KOPT-K1 (cell line): Measurements from ENCODE around the gene FAM229B.

Experiments used
- H3K27ac ChIP-seq: fragments of 200-600 bp; sonication (generic); 2 replicates; pipeline ENCODE4 v1.5.1; 2016; ENCODE audit warnings: antibody characterized with exemption, mild to moderate bottlenecking, low read depth, low read length; ENCODE audit not compliant: poor library complexity, severe bottlenecking
- H3K36me3 ChIP-seq: fragments of 200-600 bp; sonication (generic); 2 replicates; pipeline ENCODE4 v1.5.1; 2017; ENCODE audit warnings: antibody characterized with exemption, mild to moderate bottlenecking, low read length, moderate library complexity; ENCODE audit not compliant: insufficient read depth
- H3K9me3 ChIP-seq: fragments of 200-600 bp; sonication (generic); 2 replicates; pipeline ENCODE4 v1.5.1; 2017; ENCODE audit warnings: antibody characterized with exemption, low read length, mild to moderate bottlenecking; ENCODE audit not compliant: insufficient read depth, poor library complexity, severe bottlenecking

Gene FAM229B

DNA sequence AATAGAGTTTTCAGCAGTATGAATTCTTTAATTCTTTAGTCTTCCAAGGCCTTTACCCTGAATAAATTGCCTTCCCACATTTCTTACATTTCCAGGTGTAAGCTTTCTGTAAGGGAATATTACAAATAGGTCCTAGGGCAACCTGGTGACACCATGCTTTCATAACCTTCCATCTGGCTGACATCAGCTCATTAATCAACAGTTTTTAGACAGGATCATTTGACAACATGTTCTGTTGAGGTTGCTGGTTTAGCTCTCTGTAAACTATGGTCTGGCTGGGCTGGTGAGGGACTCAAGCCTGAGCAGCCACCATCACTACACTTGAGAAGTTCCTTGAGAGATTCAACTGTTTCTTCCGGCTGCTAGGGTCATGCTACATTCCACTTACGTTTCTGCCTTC is 19.2 kb downstream of the FAM229B start:
- H3K9me3 ChIP-seq, result peaks cover 5% of the 10 kb centered on the region
- no peak overlapping the region for H3K27ac ChIP-seq
- H3K36me3 ChIP-seq, result no peaks in the 10 kb centered on the region

DNA sequence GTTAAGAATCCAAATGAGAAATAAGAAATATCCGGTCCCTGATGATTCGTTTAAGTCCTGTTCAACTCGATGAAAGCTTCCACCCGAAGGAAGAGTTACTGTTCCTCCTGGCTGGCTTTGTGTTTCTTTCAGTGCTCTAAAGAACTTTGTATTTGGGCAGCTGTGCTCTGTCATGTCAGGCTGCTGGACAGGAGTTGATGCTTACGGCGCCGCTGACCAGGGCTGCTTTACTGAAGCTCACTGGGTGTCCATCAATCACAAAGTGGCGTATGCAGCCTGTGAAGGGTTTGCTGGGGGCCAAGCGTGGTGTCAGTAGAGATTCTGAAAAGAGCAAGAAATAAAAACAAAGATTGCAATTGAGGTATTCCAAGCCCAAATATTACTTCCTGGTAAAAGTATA is 21.9 kb downstream of the FAM229B start:
- H3K9me3 ChIP-seq, result peaks cover 5% of the 10 kb centered on the region
- H3K27ac ChIP-seq, result no peak overlapping the region
- no peaks in the 10 kb centered on the region for H3K36me3 ChIP-seq

DNA sequence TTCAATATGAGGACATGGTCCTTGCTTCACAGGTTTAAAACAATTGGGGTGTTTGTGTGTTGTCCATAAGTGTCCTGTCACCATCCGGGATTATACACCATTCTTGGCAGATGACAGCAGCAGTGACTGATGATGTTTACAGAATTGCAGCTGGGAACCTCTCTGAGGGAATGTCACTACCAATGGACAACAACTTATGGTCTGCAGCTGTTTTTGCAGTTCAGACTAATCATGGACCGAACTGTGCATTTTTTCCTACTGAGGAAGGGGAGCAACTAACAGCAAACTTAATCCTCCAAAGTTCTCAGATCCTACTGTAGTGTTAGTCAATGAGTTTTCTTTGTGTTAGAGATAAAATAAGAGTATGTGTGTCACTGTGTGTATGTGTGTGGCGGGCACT is 26.0 kb downstream of the FAM229B start:
- Histone ChIP-seq H3K9me3 (no peaks in the 10 kb centered on the region), H3K27ac (no peak overlapping the region), H3K36me3 (no peaks in the 10 kb centered on the region)

DNA sequence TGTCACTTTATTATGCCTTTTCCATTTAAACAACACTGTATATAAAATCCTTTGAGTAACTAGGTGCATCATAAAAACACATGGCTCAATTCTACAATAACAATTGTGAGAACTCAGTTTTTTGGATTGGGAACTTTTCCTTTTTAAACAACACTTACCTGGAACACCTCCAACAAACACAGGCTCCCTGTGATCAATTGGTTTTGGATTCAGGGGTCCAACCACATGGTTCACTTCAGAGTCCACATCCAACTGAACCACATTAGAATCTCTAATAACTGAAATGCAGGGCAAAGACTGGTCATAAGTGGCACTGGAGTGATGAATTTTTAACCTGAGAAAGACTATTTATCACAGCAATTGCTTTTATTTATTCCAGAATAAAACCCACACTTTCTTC is 26.5 kb downstream of the FAM229B start:
- Histone ChIP-seq H3K36me3 (no peaks in the 10 kb centered on the region), H3K9me3 (no peaks in the 10 kb centered on the region), H3K27ac (no peak overlapping the region)

DNA sequence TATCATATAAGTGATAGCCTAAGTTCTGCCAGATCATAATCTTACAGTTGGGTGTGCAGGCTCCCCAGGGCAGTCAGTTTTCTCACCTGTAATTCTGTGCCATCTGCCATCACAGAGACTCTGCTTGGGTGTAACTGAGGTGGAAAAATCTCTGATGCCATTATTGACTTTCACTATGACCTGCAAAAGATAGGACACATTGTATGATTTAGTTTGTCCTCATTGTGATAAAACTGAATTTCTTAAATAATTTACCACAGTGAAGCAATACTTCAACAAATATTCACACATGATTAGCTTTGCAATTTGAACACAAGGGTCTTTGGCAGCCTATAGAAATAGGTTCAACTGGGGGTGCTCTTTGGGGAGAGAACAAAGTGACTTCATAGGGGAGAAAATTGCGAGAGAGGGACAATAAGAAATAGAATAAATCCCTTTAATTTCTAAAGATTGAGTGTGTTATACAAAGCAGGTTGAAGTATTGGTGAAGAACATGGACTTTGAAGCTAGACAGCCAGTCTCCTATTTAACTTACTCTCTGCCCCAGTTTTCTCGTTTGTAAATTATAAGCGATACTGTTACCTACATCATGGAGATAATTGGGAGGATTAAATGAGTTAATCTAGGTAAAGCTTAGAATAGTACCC is 27.3 kb downstream of the FAM229B start:
- H3K27ac ChIP-seq, result no peak overlapping the region
- H3K36me3 ChIP-seq, result no peaks in the 10 kb centered on the region
- no peaks in the 10 kb centered on the region for H3K9me3 ChIP-seq

DNA sequence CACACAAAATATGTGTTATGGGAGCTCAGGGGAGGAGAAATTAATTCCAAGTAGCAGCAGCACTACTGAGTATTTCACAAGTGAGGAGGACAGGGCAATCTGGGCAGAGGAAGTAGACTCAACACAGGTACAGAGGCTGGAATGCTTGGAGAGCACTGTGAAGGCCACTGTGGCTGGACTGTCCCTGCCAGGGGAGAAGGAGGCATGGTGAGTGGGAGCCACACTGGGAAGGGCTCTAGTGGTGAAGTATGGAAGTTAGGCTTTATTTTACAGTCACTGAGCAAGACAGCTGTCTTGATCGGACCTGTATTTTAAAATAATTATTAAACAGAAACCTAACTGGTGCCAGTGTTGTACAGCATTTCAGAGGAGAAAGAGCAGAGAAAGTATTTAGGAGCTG is 28.8 kb downstream of the FAM229B start:
- Histone ChIP-seq H3K9me3 (no peaks in the 10 kb centered on the region), H3K27ac (no peak overlapping the region)

DNA sequence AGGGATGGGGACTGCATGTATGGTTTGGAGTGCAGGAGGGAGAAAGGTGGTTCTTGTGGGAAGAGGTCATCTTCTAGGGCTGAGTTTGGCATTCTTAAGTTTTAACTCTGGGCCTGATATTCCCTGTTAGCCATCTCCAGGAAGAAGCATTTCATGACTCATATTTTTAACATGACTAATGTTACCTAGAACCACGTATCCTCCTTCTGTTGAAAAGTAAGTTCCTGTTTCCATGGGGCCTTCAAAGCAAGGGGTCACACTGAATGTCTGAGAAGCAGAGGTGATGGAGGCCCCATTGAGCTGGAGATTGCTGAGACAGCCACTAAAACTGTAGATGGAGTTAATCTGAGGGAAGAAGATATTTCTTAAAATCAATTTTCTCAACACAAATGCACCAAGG is 30.2 kb downstream of the FAM229B start:
- no peaks in the 10 kb centered on the region for H3K9me3 ChIP-seq
- H3K36me3 ChIP-seq, result no peaks in the 10 kb centered on the region
- H3K27ac ChIP-seq, result no peak overlapping the region

More for the DNA sequence above, 28.8 kb downstream of the FAM229B start:
- no peaks in the 10 kb centered on the region for H3K36me3 ChIP-seq

DNA sequence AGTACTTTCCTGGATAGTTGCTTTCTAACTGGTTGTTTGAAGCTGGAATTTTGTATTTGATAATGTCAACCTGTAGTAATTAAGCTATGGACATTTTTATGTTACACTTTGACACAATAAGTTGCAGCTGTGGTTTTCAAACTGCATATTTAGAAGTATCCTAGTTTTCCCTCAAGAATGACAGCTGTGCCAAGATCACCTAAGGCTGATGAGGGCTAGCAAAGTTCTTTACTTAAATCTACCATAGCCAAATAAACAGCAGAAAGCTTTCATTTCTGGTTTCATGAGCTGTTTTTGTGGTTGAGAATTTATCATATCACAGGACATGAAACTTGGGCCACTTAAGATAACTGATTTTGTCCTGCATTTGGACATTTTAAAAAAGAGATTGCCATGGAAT is 30.6 kb downstream of the FAM229B start:
- Histone ChIP-seq H3K27ac (no peak overlapping the region), H3K36me3 (no peaks in the 10 kb centered on the region), H3K9me3 (no peaks in the 10 kb centered on the region)

DNA sequence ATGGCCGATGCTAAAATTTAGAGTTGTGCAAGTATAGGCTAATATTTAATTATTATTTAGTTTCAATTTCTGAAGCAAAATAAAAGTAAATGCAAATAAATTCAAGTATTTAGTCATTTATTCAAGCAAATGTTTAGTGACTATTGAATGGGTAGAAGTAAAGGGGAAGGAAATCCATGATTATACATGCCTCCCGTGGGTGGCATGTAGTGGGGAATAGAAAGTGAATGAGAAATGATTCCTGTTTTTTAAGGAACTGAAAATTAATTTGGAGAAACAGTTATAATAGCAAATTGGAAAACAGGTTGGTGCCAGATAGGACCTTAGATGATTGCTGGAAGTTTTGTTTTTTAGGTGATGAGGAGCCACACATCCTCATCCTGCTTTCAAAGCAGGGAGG is 35.4 kb downstream of the FAM229B start:
- Histone ChIP-seq H3K9me3 (no peaks in the 10 kb centered on the region), H3K27ac (no peak overlapping the region), H3K36me3 (no peaks in the 10 kb centered on the region)

DNA sequence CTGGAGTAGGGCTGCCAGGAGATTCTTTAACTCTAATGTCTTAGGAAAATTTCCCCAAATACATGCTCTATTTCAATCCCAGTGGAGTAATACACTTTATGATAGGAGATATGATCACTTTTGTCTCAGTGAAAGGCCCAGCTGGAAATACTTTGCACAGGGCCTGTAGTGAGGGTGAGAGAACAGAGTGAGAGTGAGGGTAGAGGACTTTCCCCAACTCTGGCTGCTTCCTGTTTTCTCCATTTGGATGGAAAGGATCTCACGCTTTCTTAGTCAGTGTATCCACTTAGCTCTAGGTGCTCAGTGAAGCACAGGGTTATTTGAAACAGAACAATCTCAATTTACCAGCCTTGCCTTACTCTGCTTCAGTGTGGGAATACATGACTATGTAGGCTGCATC is 36.6 kb downstream of the FAM229B start:
- Histone ChIP-seq H3K9me3 (no peaks in the 10 kb centered on the region), H3K27ac (no peak overlapping the region), H3K36me3 (no peaks in the 10 kb centered on the region)

DNA sequence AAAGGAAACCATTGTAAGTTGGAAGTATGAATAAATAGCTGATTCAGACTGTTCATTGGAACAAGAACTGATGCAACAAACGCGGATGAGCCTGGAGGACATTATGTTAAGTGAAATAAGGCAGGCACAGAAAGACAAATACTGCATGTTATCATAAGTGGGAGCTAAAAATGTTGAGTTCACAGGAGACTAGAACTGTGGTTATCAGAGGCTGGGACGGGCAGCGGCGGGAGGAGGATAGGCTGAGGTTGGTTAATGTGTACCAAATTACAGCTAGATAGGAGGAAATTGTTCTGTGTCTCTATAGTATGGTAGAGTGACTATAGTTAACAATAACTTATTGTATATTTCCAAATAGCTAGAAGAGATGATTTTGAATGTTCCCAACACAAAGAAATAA is 40.8 kb downstream of the FAM229B start:
- H3K36me3 ChIP-seq, result no peaks in the 10 kb centered on the region
- H3K27ac ChIP-seq, result no peak overlapping the region
- H3K9me3 ChIP-seq, result no peaks in the 10 kb centered on the region

DNA sequence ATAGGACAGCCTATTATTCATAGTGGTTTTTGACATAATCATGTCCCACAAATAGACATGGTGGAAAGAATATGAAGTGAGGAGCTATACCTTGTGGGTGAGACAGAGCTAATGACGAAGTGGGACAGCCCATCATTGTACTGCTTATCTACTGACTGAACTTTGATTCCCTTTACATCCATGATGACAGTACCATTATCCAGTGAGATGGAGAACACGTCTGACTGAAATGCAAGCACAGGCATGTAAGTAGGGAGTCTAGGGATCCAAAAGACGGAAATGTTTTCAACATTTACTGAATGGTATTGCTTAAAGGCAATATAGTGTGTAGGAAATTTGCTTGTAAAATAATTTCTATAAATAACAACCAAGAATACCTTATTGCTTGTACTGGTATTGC is 43.5 kb downstream of the FAM229B start:
- H3K9me3 ChIP-seq, result no peaks in the 10 kb centered on the region
- no peak overlapping the region for H3K27ac ChIP-seq
- H3K36me3 ChIP-seq, result no peaks in the 10 kb centered on the region

DNA sequence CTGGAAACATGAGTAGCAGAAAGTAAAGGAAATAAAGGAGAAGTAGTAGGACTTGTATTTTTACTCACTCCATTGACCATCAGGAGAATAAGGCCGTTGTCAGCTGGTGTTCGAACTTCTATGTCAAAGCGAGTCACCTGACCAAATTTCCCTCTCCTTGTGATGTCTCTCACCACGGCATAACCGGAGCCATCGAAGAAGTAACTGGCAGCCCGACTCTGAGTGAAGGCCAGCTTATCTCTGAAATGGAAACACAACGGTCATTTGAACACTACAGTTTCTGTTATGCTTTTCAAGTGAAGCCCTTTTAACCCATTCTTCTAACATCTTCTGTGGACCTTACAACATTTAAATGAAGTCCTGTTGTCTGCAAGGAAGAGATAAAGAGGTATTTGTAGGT is 51.7 kb downstream of the FAM229B start:
- no peaks in the 10 kb centered on the region for H3K9me3 ChIP-seq
- H3K36me3 ChIP-seq, result no peaks in the 10 kb centered on the region
- no peak overlapping the region for H3K27ac ChIP-seq

DNA sequence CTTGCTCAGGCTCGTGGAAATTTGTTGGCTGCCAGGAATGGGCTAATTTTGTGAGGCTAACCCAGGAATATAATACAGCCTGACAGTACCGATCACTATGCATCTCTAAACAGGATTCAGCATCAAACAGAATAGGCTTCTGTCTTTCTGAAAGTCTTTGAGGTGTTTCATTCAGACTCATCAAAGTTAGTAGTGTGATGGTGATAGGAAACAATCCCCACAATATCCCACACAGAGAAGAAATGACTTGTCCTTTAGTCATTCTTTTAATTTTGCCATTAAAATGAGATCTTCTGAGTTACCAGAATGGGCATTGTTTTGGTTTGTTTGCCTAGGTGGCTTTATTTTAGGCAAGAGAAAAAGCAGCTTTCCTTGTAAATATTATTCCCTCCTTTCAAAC is 54.3 kb downstream of the FAM229B start:
- Histone ChIP-seq H3K36me3 (no peaks in the 10 kb centered on the region), H3K9me3 (no peaks in the 10 kb centered on the region), H3K27ac (no peak overlapping the region)

DNA sequence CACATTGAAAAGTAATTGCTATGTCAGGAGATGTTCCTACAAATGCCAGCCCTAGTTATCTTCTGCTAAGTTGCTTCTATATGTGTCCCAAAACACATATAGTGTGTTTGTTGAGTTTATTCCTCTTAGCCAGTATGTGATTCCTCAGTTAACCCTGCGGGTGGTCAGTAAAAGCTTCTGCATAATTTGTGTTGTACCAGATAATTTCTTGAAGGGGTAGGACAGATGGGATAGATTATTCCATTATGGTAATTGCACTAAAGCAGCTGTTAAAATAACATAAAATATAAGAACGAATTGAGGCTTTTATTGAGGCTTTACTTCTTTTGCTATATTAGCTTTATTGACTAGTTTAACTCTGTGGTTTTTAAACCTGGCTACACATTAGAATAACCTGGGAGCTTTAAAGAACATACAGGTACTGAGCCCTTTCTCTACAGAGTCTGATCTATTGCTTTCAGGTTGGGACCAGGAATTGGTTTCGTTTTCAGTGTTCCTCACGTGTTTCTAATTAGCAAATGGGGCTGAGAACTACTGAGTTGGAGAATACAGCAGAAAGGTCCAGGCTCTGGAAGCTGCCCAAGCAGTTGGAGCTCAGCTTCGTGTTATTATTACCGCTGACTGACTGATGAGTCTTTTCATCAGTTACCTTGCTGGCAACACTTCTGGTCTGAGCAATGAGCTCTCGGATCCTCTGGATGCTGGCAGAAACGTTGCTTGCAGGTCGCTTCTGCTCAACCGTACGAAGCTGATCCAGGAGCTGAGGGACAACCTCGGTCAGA is 56.9 kb downstream of the FAM229B start:
- Histone ChIP-seq H3K36me3 (no peaks in the 10 kb centered on the region), H3K27ac (no peak overlapping the region), H3K9me3 (no peaks in the 10 kb centered on the region)

DNA sequence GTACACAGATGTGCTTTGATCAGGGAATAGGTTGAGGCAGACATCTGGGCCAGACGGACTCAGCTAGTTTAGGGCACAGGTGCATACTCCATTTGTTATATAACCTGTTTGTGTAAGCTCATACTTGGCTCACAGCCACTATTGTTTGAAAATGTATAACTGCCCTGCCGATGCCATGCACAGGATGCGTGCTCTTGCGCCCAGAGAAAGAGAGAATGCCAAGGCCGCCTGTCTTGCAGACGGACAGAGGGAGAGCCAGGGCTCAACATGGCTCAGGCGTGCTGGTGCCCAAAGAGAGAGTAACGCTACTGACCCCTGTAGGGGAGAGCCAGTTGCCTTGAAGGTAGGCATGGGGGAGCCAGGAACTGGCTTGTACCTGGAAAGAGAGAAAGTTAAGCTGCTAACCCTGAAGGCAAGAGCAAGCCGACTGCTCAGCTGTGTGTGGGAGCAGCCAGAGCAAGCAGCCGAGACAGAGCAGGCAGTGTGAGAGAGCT is 57.7 kb downstream of the FAM229B start:
- Histone ChIP-seq H3K36me3 (no peaks in the 10 kb centered on the region), H3K9me3 (no peaks in the 10 kb centered on the region), H3K27ac (no peak overlapping the region)
